Naive thymus-derived CD8-positive, alpha-beta T cell (primary cell): ENCODE measurements around the gene TTC4. TPM values are rescaled to one million over a fixed set of nuclear protein-coding genes. Genes with fewer than 3 reads are reported as not detected.
"Not testable (repeated sequence)": the region's sequence is repeated elsewhere in the genome, so short reads cannot be mapped to it uniquely, and the experiment has no call there.

Experiments
- ATAC-seq, 2 donors: fragments of 150-1000 bp; cut with Tn5 transposase in 1 of 2; sonication (Bioruptor Pico), chemical (Tn5 transposase) in 1 of 2; 1 replicate in 1 of 2; 2 replicates in 1 of 2; pipeline ENCODE4 v1.10.0; 2021; ENCODE audit warnings: mild to moderate bottlenecking in 2 of 2, moderate library complexity in 2 of 2
- POLR2A ChIA-PET: fragments of 350-600 bp; sonication (Branson Sonifier 250); formaldehyde crosslinking; loops from one replicate; lab custom pipeline; 2021; ENCODE audit warnings: antibody characterized with exemption; lab: Charles Lee
- DNase-seq, 10 donors: peaks; one replicate each; pipeline versions ENCODE4 v3.0.0 to v3.0.0-alpha.2; 2020 to 2022
- H3K27ac Mint-ChIP-seq, 10 donors: one replicate each; pipeline ENCODE4 v1.8.0; 2020 to 2022; ENCODE audit warnings: mild to moderate bottlenecking in 10 of 10, mixed read lengths in 10 of 10, moderate library complexity in 4 of 10, inconsistent platforms in 1 of 10
- H3K27me3 Mint-ChIP-seq, 5 donors: one replicate each; pipeline ENCODE4 v1.8.0; 2021 to 2022; ENCODE audit warnings: mixed read lengths in 5 of 5
- H3K36me3 Mint-ChIP-seq, 3 donors: one replicate each; pipeline ENCODE4 v1.8.0; 2020 to 2022; ENCODE audit warnings: mixed read lengths in 3 of 3, mild to moderate bottlenecking in 2 of 3, inconsistent platforms in 1 of 3
- H3K4me1 Mint-ChIP-seq, 4 donors: one replicate each; pipeline ENCODE4 v1.8.0; 2021 to 2022; ENCODE audit warnings: mixed read lengths in 4 of 4
- H3K4me3 Mint-ChIP-seq, 10 donors: one replicate each; pipeline ENCODE4 v1.8.0; 2020 to 2022; ENCODE audit warnings: mild to moderate bottlenecking in 10 of 10, mixed read lengths in 10 of 10, moderate library complexity in 6 of 10, inconsistent platforms in 1 of 10
- H3K9me3 Mint-ChIP-seq, 9 donors: one replicate each; pipeline ENCODE4 v1.8.0; 2020 to 2022; ENCODE audit warnings: mixed read lengths in 9 of 9, mild to moderate bottlenecking in 3 of 9, inconsistent platforms in 1 of 9, moderate library complexity in 1 of 9
- polyA plus RNA-seq, 3 donors: library from polyadenylated mRNA; unstranded; fragments of 300-500 nt; fragmentation: Illumina TruSeq; gene quantifications; one replicate each; pipeline ENCODE4 v1.2.3, GENCODE V29; 2021
- total RNA-seq, 8 experiments: library from RNA in 2 of 8; stranded (reverse) in 2 of 8; gene quantifications; one replicate each; pipeline ENCODE4 v1.2.3 and lab custom pipeline; 2021 to 2026

The TTC4 gene
- total and polyA plus RNA-seq, 5 experiments from 2014 or later = 18.7 to 23.2 (median 22.6) TPM

- H3K4me3 Mint-ChIP-seq = no peak overlapping the region
- DNase-seq (no peak), ATAC-seq (no peak)
- peaks cover 12 to 28% (median 20%) of the 10 kb centered on the region in 4 donors for H3K4me1 Mint-ChIP-seq
- H3K36me3 Mint-ChIP-seq = peaks cover 0 to 28% (median 4%) of the 10 kb centered on the region in 3 donors
- POLR2A ChIA-PET = no interaction called here
- no peaks in the 10 kb centered on the region for H3K27me3 Mint-ChIP-seq
- no peaks in the 10 kb centered on the region for H3K9me3 Mint-ChIP-seq
- H3K27ac Mint-ChIP-seq = no peak overlapping the region
Observed at GRCh38 chr1:54758678-54759348, 43.2 kb downstream of the TTC4 start.

DNA sequence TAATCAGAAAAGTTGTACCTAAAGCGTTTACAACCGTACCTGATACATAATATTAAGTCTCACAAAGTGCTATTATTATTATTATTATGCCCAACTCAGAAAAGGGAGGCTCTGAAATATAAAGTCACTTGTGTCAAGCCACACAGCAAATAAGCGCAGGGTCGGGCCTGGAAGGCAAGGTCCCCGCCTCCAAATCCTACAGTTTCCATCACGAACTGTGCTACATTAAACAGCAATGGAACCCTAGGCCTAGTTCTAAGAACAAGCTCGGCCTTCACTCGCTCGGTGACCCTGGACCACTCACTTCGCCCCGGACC, 48.1 kb downstream of the TTC4 start:
- Mint-ChIP-seq H3K27ac (peak overlapping the region; percentile 37 to 98 (median 94)), H3K4me1 (peaks cover 15 to 40% (median 30%) of the 10 kb centered on the region in 4 donors), H3K27me3 (no peaks in the 10 kb centered on the region), H3K4me3 (peak overlapping the region; percentile 90 to 99 (median 96)), H3K36me3 (peaks cover 0 to 2% (median 2%) of the 10 kb centered on the region in 3 donors), H3K9me3 (no peaks in the 10 kb centered on the region)
- POLR2A ChIA-PET = interaction anchor here (2.2 kb wide), 1 partner anchor 48 kb away, joined by 7 read pairs; the partner anchor contains the start of gene TTC4
- DNase-seq (peak in 2 of 10 donors; percentile 4 to 8), ATAC-seq (no peak)

DNA sequence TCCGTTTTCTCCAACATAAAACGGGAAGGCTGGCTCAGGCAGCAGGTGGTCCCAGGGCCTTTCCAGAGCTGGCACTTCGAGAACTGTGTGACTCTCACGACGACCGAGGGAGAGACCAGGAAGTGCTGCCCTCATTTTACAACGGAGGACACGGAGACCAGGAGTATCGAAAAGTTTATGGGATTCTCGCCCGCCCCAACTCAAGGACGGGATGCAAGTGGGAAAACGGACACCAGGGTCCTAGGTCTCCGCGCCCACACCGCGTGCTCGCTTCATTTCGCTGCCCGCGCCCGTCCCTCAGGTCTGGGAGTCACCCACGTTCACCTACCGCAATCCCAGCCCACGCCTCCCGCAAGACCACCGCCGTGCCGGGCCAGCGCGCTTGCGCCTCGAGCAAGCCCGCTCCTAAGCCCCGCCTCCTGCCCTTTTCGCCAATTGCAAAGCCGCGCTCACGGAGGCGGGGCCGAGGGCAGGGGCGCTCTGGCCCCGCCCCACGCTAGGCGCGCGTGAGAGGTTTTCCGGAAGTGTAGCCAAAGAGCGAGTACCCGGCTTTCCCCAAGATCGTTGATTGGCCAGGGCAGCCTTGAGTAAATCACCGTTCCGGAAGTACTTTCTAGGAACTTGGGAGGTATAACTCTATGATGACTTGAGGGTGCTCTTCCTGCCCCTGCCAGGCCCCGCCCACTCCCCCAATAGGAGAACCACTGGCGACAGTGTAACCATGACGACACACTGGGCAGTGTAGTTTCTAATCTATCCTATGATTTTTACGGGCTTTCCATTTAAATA, 48.7 kb downstream of the TTC4 start, which contains the start of gene PARS2:
TSS of gene PARS2 (minus strand) at position 391 of the 789 bp plus-strand sequence. CDS start 5,362 bp downstream, outside the sequence.
- no peaks in the 10 kb centered on the region for H3K9me3 Mint-ChIP-seq
- peaks cover 0 to under 1% (median under 1%) of the 10 kb centered on the region in 3 donors for H3K36me3 Mint-ChIP-seq
- DNase-seq (peak; percentile 91 to 98 (median 96)), ATAC-seq (peak; percentile 93 to 94)
- no peaks in the 10 kb centered on the region for H3K27me3 Mint-ChIP-seq
- POLR2A ChIA-PET = interaction anchor here (2.2 kb wide), 1 partner anchor 48 kb away, joined by 7 read pairs; the partner anchor contains the start of gene TTC4
- H3K27ac Mint-ChIP-seq = peak within 1 kb of the TSS; percentile 84 to 98 (median 94)
- peaks cover 15 to 37% (median 30%) of the 10 kb centered on the region in 4 donors for H3K4me1 Mint-ChIP-seq
- peak within 1 kb of the TSS; percentile 90 to 99 (median 96) for H3K4me3 Mint-ChIP-seq

DNA sequence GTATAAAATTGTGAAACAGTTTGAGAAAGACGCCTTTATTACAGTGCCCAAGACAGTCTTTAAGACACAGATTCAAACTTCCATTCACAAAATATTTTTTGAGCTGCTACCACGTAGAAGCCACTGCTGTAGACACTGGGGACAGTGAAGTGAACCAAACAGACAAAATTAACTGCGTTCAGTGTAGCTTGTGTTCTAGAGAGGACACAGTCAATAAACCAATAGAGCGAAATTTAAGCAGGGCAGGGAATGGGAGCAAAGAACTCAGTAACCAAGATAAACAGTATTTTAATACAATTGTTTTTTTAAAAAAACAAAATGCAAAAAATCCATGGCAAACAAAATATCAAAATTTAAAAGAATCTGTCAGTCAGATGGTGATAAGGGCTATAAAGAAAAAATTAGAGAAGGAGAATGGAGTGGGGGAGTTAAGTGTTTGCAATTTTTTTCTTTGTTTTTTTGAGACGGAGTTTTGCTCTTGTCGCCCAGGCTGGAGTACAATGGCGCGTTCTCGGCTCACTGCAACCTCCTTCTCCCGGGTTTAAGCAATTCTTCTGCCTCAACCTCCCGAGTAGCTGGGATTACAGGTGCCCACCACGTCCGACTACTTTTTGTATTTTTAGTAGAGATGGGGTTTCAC, 49.4 kb downstream of the TTC4 start:
- Mint-ChIP-seq H3K36me3 (no peaks in the 10 kb centered on the region), H3K4me3 (peak overlapping the region; percentile 90 to 99 (median 96)), H3K9me3 (no peaks in the 10 kb centered on the region), H3K27ac (peak overlapping the region; percentile 84 to 98 (median 94)), H3K27me3 (no peaks in the 10 kb centered on the region), H3K4me1 (peaks cover 14 to 35% (median 29%) of the 10 kb centered on the region in 4 donors)
- DNase-seq (no peak), ATAC-seq (peak; percentile 33 to 35)
- POLR2A ChIA-PET = no interaction called here

GRCh38 chr1:54766726-54767125, 51.1 kb downstream of the TTC4 start:
- Mint-ChIP-seq H3K27me3 (no peaks in the 10 kb centered on the region), H3K4me3 (peak overlapping the region in 1 of 10 donors; percentile 30), H3K4me1 (peaks cover 5 to 26% (median 20%) of the 10 kb centered on the region in 4 donors), H3K9me3 (no peaks in the 10 kb centered on the region), H3K36me3 (no peaks in the 10 kb centered on the region), H3K27ac (no peak overlapping the region)
- DNase-seq (no peak), ATAC-seq (no peak)
- POLR2A ChIA-PET = no interaction called here

DNA sequence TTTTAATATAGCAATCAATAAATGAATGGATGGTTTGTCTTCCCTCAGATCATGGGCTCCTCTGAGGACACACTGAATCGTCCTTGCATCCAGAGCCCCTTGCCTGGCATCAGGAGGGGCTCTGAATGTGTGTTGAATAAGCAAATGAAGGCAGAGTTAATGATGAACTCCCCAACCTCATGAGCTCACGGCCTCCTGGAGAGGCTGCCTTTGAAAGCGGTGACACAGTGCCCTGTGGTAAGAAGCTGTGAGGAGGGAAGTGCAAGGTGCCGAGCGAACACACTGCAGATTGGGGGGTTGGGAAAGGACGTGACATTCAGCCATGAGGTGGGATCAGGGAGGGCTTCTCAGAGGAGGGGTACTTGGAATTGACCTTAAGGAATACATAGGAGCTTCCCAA, 51.9 kb downstream of the TTC4 start:
- ATAC-seq (no peak), DNase-seq (no peak)
- Mint-ChIP-seq H3K36me3 (no peaks in the 10 kb centered on the region), H3K4me3 (no peak overlapping the region), H3K27me3 (peaks cover 0 to under 1% (median 0%) of the 10 kb centered on the region in 5 donors), H3K9me3 (no peaks in the 10 kb centered on the region), H3K4me1 (peaks cover 3 to 26% (median 20%) of the 10 kb centered on the region in 4 donors), H3K27ac (peak overlapping the region in 1 of 10 donors; percentile 33)
- POLR2A ChIA-PET = no interaction called here

DNA sequence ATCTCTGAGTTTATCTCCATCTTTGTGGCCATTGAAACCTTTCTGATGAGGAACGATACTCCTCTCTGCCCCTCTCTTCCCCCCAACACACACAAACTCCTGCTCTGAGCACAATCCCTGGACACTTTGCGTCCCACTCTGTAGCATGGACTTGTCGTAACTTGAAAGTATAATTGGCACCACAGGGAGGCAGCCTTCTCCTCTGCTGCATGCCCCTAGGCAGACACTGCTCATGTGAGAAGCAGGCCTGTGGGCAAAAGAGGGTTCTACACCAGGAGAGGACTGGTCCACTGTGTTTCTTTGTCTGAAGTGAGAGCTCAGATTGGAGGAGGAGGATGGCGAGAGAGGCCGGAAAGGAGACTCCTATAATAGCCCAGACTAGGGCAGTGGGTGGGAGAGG, 52.4 kb downstream of the TTC4 start:
- ATAC-seq = no peak
- POLR2A ChIA-PET = no interaction called here
- H3K4me3 Mint-ChIP-seq = no peak overlapping the region
- no peaks in the 10 kb centered on the region for H3K9me3 Mint-ChIP-seq
- H3K36me3 Mint-ChIP-seq = no peaks in the 10 kb centered on the region
- H3K4me1 Mint-ChIP-seq = peaks cover 3 to 20% (median 15%) of the 10 kb centered on the region in 4 donors
- no peak for DNase-seq
- peaks cover 0 to 3% (median 0%) of the 10 kb centered on the region in 5 donors for H3K27me3 Mint-ChIP-seq
- no peak overlapping the region for H3K27ac Mint-ChIP-seq

GRCh38 chr1:54772951-54773350, 57.3 kb downstream of the TTC4 start:
- no peak for ATAC-seq
- H3K4me3 Mint-ChIP-seq = no peak overlapping the region
- no peak for DNase-seq
- no peaks in the 10 kb centered on the region for H3K36me3 Mint-ChIP-seq
- H3K27me3 Mint-ChIP-seq = peaks cover 0 to 3% (median 0%) of the 10 kb centered on the region in 5 donors
- no peaks in the 10 kb centered on the region for H3K9me3 Mint-ChIP-seq
- POLR2A ChIA-PET = no interaction called here
- H3K4me1 Mint-ChIP-seq = peaks cover 0 to 3% (median 0%) of the 10 kb centered on the region in 4 donors
- no peak overlapping the region for H3K27ac Mint-ChIP-seq

DNA sequence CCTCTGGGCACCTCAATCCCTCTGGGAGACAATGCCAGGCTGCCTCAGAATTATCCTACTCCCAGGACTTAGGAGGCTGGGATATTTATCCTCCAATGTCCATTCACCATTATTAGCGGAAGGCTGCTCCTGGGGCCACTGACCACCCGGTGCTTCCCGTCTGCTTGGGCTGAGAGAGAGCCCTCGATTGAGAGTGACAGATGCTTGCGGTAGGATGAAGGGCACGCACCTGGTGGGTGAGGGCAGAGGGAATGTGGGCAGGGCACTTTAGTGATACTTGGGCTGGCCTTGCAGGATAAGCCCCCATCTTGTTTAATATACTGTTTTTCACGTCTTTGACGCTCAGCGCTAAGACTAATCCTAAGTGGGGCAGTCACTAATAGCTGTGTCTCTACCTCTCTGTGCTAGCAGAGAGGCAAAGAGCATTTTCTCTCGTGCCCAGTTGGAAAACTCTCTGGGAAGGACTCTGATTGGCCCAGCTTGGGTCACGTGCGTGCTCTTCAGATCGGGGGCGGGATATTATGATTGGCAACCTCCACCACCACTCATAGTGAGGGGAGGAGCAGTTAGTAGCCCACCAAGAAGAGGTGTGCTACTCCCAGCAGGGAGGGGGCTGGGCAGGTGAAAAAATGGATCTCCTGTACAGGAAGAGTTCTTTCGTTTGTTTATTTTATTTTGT, 59.3 kb downstream of the TTC4 start:
- Mint-ChIP-seq H3K27me3 (peaks cover 0 to 3% (median 0%) of the 10 kb centered on the region in 5 donors), H3K36me3 (peaks cover 0 to 11% (median 0%) of the 10 kb centered on the region in 3 donors), H3K4me1 (peaks cover 0 to 7% (median 0%) of the 10 kb centered on the region in 4 donors), H3K4me3 (no peak overlapping the region), H3K9me3 (no peaks in the 10 kb centered on the region), H3K27ac (peak overlapping the region in 1 of 10 donors; percentile 21)
- DNase-seq = no peak
- POLR2A ChIA-PET = no interaction called here
- ATAC-seq = no peak

DNA sequence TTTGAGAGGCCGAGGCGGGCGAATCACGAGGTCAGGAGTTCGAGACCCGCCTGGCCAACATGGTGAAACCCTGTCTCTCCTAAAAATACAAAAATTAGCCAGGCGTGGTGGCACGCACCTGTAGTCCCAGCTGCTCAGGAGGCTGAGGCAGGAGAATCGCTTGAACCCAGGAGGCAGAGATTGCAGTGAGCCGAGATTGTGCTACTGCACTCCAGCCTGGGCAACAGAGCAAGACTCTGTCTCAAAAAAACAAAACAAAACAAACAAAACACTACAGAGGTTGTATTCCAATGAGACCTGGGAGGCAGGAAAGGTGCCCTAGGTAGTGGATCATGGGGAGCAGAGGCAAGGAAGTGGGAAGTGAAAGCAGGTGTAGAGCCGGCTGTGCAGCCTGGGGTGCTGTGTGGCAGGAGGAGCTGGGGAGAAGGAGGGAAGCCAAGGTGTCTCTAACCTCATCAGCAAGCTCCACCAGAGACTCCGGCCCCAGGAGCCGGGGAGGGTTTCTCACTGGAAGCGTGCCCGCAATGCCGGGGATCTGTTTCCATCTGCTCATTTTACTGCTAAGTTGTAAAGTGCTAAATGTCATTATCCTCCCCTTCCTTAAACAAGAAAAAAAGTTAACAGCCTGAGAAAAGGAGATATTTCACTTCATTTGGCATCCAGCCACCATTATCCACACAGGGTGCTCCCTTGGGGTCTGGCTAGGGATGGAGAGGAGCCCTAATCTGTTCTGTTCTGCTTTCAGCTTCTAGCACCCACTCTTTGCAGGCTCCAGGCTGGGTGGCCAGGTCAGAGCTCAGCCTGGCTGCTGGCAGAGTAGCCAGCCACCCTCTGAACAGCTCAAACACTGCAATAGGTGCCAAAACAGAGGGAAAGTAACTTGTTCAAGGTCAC, 60.4 kb downstream of the TTC4 start:
- H3K4me3 Mint-ChIP-seq, POLR2A ChIA-PET, ATAC-seq, H3K4me1 Mint-ChIP-seq, H3K9me3 Mint-ChIP-seq, H3K27ac Mint-ChIP-seq, H3K27me3 Mint-ChIP-seq, DNase-seq: not testable (repeated sequence)
- H3K36me3 Mint-ChIP-seq = peaks cover 0 to 17% (median 0%) of the 10 kb centered on the region in 3 donors

GRCh38 chr1:54777011-54777410, 61.4 kb downstream of the TTC4 start:
- Mint-ChIP-seq H3K9me3 (no peaks in the 10 kb centered on the region), H3K36me3 (peaks cover 0 to 19% (median 3%) of the 10 kb centered on the region in 3 donors), H3K4me3 (no peak overlapping the region), H3K4me1 (peaks cover 0 to 7% (median 0%) of the 10 kb centered on the region in 4 donors), H3K27ac (peak overlapping the region in 1 of 10 donors; percentile 33), H3K27me3 (peaks cover 0 to 3% (median 0%) of the 10 kb centered on the region in 5 donors)
- POLR2A ChIA-PET = no interaction called here
- ATAC-seq (no peak), DNase-seq (no peak)
